HG03469 (cell line): ENCODE measurements around the gene KRTAP10-7.

ENCODE experiments used
- ATAC-seq: cut with Tn5 transposase; IDR thresholded peaks from one replicate; pipeline ENCODE4 v1.9.1; 2021; ENCODE audit warnings: mild to moderate bottlenecking, moderate library complexity, moderate number of reproducible peaks; ENCODE audit not compliant: unreplicated experiment

KRTAP10-7 gene

GRCh38 chr21:44650973-44651675 lies 50.7 kb downstream of the KRTAP10-7 start:
- no peak for ATAC-seq
